K562 (cell line): Measurements from ENCODE around the gene PRKD2. TPM values are rescaled to one million over a fixed set of nuclear protein-coding genes. Genes with fewer than 3 reads are reported as not detected.
A peak's percentile ranks its signal among the peaks of the same experiment; 100 is the strongest.

ENCODE experiments used
- ARNT ChIP-seq, 2 experiments: fragments of 450-650 bp; IDR thresholded peaks; 2 replicates each; pipeline ENCODE4 v1.6.1; 2016; ENCODE audit warnings: mild to moderate bottlenecking in 1 of 2
- BACH1 ChIP-seq: fragments of 200-800 bp; sonication (Bioruptor generic); IDR thresholded peaks from 2 replicates; pipeline ENCODE4 v1.6.1; 2016; ENCODE audit warnings: missing genetic modification characterization, missing compliant biosample characterization
- BCOR ChIP-seq: fragments of 450-650 bp; IDR thresholded peaks from 2 replicates; pipeline ENCODE4 v1.6.1; 2016
- BMI1 ChIP-seq: fragments of 150-350 bp; IDR thresholded peaks from 2 replicates; pipeline ENCODE4 v1.6.1; 2014; ENCODE audit warnings: low read length
- CSDE1 ChIP-seq, 2 experiments: fragments of 450-650 bp; IDR thresholded peaks; 2 replicates each; pipeline ENCODE4 v1.6.1; 2016; ENCODE audit warnings: mild to moderate bottlenecking in 1 of 2
- CXXC5 ChIP-seq: fragments of 250-450 bp; sonication (Bioruptor Pico); IDR thresholded peaks from 2 replicates; pipeline ENCODE4 v1.8.0; 2022; ENCODE audit warnings: inconsistent platforms, mild to moderate bottlenecking, moderate library complexity
- DPF2 ChIP-seq: fragments of 450-650 bp; IDR thresholded peaks from 2 replicates; pipeline ENCODE4 v1.6.1; 2016
- ELF2 ChIP-seq: fragments of 250-450 bp; sonication (Bioruptor Pico); IDR thresholded peaks from 2 replicates; pipeline ENCODE4 v1.5.0; 2021; ENCODE audit warnings: mild to moderate bottlenecking
- HDAC6 ChIP-seq: IDR thresholded peaks from 2 replicates; pipeline ENCODE4 v1.6.1; 2012; ENCODE audit warnings: low read depth, mild to moderate bottlenecking, control low read depth, inconsistent platforms, low read length, moderate library complexity
- HOXB6 ChIP-seq: fragments of 250-450 bp; sonication (Bioruptor Pico); IDR thresholded peaks from 2 replicates; pipeline ENCODE4 v1.5.1; 2022; ENCODE audit warnings: mild to moderate bottlenecking, borderline replicate concordance
- ID3 ChIP-seq, 2 experiments: fragments of 250-450 bp in 1 of 2; fragments of 450-650 bp in 1 of 2; sonication (Bioruptor Pico) in 1 of 2; IDR thresholded peaks; 2 replicates each; pipeline versions ENCODE4 v1.6.1 to v1.8.0; 2016 to 2021; ENCODE audit warnings: mild to moderate bottlenecking in 2 of 2, moderate library complexity in 2 of 2, missing compliant biosample characterization in 1 of 2, missing genetic modification characterization in 1 of 2
- IFI16 ChIP-seq: fragments of 250-450 bp; sonication (Bioruptor Pico); IDR thresholded peaks from 2 replicates; pipeline ENCODE4 v2.1.2; 2022; ENCODE audit warnings: mild to moderate bottlenecking, inconsistent platforms
- RBBP5 ChIP-seq: fragments of 200-600 bp; sonication (generic); IDR thresholded peaks from 2 replicates; pipeline ENCODE4 v1.6.1; 2012; ENCODE audit warnings: borderline replicate concordance, mild to moderate bottlenecking, low read length, control low read depth, inconsistent platforms; ENCODE audit not compliant: insufficient read depth, poor library complexity, severe bottlenecking
- SIN3A ChIP-seq, 2 experiments: fragments of 150-350 bp in 1 of 2; IDR thresholded peaks; 2 replicates each; pipeline ENCODE4 v1.6.1; 2011 to 2016; ENCODE audit warnings: borderline replicate concordance in 2 of 2, low read depth in 2 of 2, low read length in 2 of 2, mild to moderate bottlenecking in 2 of 2, moderate library complexity in 2 of 2; ENCODE audit not compliant: control insufficient read depth in 1 of 2
- YY1 ChIP-seq, 3 experiments: IDR thresholded peaks; 2 replicates each; pipeline ENCODE4 v1.6.1; 2011; ENCODE audit warnings: low read length in 2 of 3, mild to moderate bottlenecking in 2 of 3, moderate library complexity in 2 of 3, borderline replicate concordance in 1 of 3, control low read depth in 1 of 3, low read depth in 1 of 3; ENCODE audit not compliant: insufficient read depth in 3 of 3, insufficient replicate concordance in 2 of 3, control insufficient read depth in 1 of 3, insufficient read length in 1 of 3; ENCODE audit errors: extremely low read depth in 1 of 3
- ZBTB11 ChIP-seq, 3 experiments: fragments of 200-800 bp in 1 of 3; fragments of 250-450 bp in 1 of 3; fragments of 450-650 bp in 1 of 3; sonication (Bioruptor Pico) in 1 of 3; sonication (Bioruptor generic) in 1 of 3; formaldehyde crosslinking in 1 of 3; IDR thresholded peaks; 2 replicates each; pipeline versions ENCODE4 v1.6.1 to v1.8.0; 2016 to 2022; ENCODE audit warnings: mild to moderate bottlenecking in 2 of 3, missing genetic modification characterization in 2 of 3, missing compliant biosample characterization in 1 of 3, moderate library complexity in 1 of 3
- ZNF12 ChIP-seq: sonication (generic); formaldehyde crosslinking; IDR thresholded peaks from 2 replicates; pipeline ENCODE4 v1.4.0; 2020; ENCODE audit warnings: mild to moderate bottlenecking, missing genetic modification reagents
- ZNF395 ChIP-seq: fragments of 200-800 bp; sonication (Bioruptor generic); IDR thresholded peaks from 2 replicates; pipeline ENCODE4 v1.6.1; 2017; ENCODE audit warnings: missing genetic modification characterization, missing compliant biosample characterization
- ZNF76 ChIP-seq: fragments of 250-450 bp; sonication (Bioruptor Pico); IDR thresholded peaks from 2 replicates; pipeline ENCODE4 v1.4.0; 2020; ENCODE audit warnings: mild to moderate bottlenecking, moderate library complexity, borderline replicate concordance
- polyA plus RNA-seq, 8 experiments: library from polyadenylated mRNA; depleted of rRNA in 4 of 8; stranded (reverse) in 5 of 8; unstranded in 3 of 8; fragments of >200 nt; fragmentation: Nextera tagmentation in 2 of 8; fragmentation: Illumina TruSeq in 1 of 8; extraction: Ambion mirVana in 2 of 8; extraction: Trizol in 1 of 8; gene quantifications; 2 replicates each; pipeline versions ENCODE4 v1.2.1 to v1.2.3, GENCODE V29; 2011 to 2014; ENCODE audit warnings: inconsistent platforms in 1 of 8, missing spikeins in 1 of 8
- total RNA-seq, 7 experiments: library from RNA; depleted of rRNA in 6 of 7; stranded (reverse); fragments of >200 nt in 6 of 7; fragmentation: Illumina TruSeq in 2 of 7; extraction: Trizol in 2 of 7; gene quantifications; 2 replicates each; pipeline versions ENCODE4 v1.2.1 to v1.2.3, GENCODE V29; 2011 to 2021; ENCODE audit warnings: low replicate concordance in 1 of 7
- TF ChIP-seq, protein P1 (sequence below), 2 experiments: fragments of 450-650 bp; IDR thresholded peaks; 2 replicates each; pipeline ENCODE4 v1.6.1; 2016

Gene PRKD2
- total and polyA plus RNA-seq, 9 of the 15 experiments (the other 6 are each of a cell fraction or from before 2014, with no cell fraction given) = 1.8 to 60.0 (median 15.0) TPM

GRCh38 chr19:46629546-46630025, 87.3 kb downstream of the PRKD2 start (continued):
- TF ChIP-seq ZBTB11 (CRISPR knock-in tag; IDR thresholded peaks at IDR 0.05) (no peak), BMI1 (no peak), ARNT (IDR thresholded peaks at IDR 0.05) (no peak), YY1 (IDR thresholded peaks at IDR 0.05; ENCODE audit: borderline replicate concordance in 1 of 3, control insufficient read depth in 1 of 3, extremely low read depth in 1 of 3, insufficient read depth in 3 of 3, insufficient read length in 1 of 3, insufficient replicate concordance in 2 of 3, low read depth in 1 of 3, low read length in 2 of 3) (no peak), ZNF76 (CRISPR knock-in tag) (0 out of 2 replicates have a peak, but pooled peaks have one; percentile 12), ZNF395 (CRISPR knock-in tag) (peak; percentile 84; the same call in 1 of the 2 replicates), CSDE1 (IDR thresholded peaks at IDR 0.05) (no peak), IFI16 (CRISPR knock-in tag) (no peak), SIN3A (IDR thresholded peaks at IDR 0.05; ENCODE audit: borderline replicate concordance in 2 of 2, control insufficient read depth in 1 of 2, low read depth in 2 of 2, low read length in 2 of 2) (no peak), DPF2 (peak; percentile 46), ELF2 (CRISPR knock-in tag) (no peak), ZNF12 (CRISPR knock-in tag) (no peak), BACH1 (no peak), CXXC5 (peak; percentile 85), RBBP5 (peak; percentile 24), HOXB6 (no peak), HDAC6 (no peak), BCOR (peak; percentile 73), ID3 (CRISPR knock-in tag; IDR thresholded peaks at IDR 0.05) (no peak), ID3 (tag; IDR thresholded peaks at IDR 0.05) (peak; percentile 46; the same call in 1 of the 2 replicates)
- TF ChIP-seq, protein P1, sequence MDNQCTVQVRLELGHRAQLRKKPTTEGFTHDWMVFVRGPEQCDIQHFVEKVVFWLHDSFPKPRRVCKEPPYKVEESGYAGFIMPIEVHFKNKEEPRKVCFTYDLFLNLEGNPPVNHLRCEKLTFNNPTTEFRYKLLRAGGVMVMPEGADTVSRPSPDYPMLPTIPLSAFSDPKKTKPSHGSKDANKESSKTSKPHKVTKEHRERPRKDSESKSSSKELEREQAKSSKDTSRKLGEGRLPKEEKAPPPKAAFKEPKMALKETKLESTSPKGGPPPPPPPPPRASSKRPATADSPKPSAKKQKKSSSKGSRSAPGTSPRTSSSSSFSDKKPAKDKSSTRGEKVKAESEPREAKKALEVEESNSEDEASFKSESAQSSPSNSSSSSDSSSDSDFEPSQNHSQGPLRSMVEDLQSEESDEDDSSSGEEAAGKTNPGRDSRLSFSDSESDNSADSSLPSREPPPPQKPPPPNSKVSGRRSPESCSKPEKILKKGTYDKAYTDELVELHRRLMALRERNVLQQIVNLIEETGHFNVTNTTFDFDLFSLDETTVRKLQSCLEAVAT (IDR thresholded peaks at IDR 0.05) = 0 out of 4 replicates have a peak, but pooled peaks of 1 of the 2 experiments have one; percentile 33
